HEK293 (cell line): ENCODE measurements around the gene KITLG.
"Not testable (repeated sequence)": the region's sequence is repeated elsewhere in the genome, so short reads cannot be mapped to it uniquely, and the experiment has no call there.

Experiments
- CTCF ChIA-PET: fragments of 350-600 bp; formaldehyde crosslinking; extraction: SDS; loops from one replicate; lab custom pipeline; 2021; ENCODE audit warnings: antibody characterized with exemption; lab: Yijun Ruan, JAX
- POLR2A ChIA-PET: fragments of 300-600 bp; formaldehyde crosslinking; extraction: SDS; loops from one replicate; lab custom pipeline; 2020; ENCODE audit warnings: antibody characterized with exemption, inconsistent platforms; lab: Yijun Ruan, JAX
- H3K27ac ChIP-seq: fragments of 200-500 bp; sonication (Bioruptor generic); 2 replicates; pipeline ENCODE4 v1.5.1; 2014; ENCODE audit warnings: low read depth, low read length, control low read depth, inconsistent platforms; ENCODE audit errors: extremely low read depth
- H3K36me3 ChIP-seq, 2 experiments: fragments of 200-500 bp in 1 of 2; sonication (Bioruptor generic) in 1 of 2; 1 replicate in 1 of 2; 2 replicates in 1 of 2; pipeline ENCODE4 v1.5.1; 2014 to 2017; ENCODE audit warnings: inconsistent platforms in 2 of 2, low read length in 2 of 2; ENCODE audit not compliant: control insufficient read depth in 2 of 2, insufficient read depth in 1 of 2
- H3K4me1 ChIP-seq: fragments of 200-500 bp; sonication (Bioruptor generic); 2 replicates; pipeline ENCODE4 v1.5.1; 2014; ENCODE audit warnings: mild to moderate bottlenecking, low read length, inconsistent platforms; ENCODE audit not compliant: control insufficient read depth, insufficient read depth
- H3K4me3 ChIP-seq: 2 replicates; pipeline ENCODE4 v1.5.1; 2011; ENCODE audit warnings: low read depth, mild to moderate bottlenecking, control low read depth, low read length, moderate library complexity
- H3K9me3 ChIP-seq: fragments of 200-500 bp; sonication (Bioruptor generic); 2 replicates; pipeline ENCODE4 v1.5.1; 2014; ENCODE audit warnings: low read depth, low read length, inconsistent platforms; ENCODE audit not compliant: control insufficient read depth, insufficient read depth
- GLI2 ChIP-seq: fragments of 450-650 bp; formaldehyde crosslinking; IDR thresholded peaks from 2 replicates; pipeline ENCODE4; 2017; ENCODE audit warnings: missing biosample characterization, missing genetic modification characterization, low read depth, borderline replicate concordance
- OSR2 ChIP-seq: fragments of 450-650 bp; formaldehyde crosslinking; IDR thresholded peaks from 2 replicates; pipeline ENCODE4 v1.5.1; 2016; ENCODE audit warnings: missing biosample characterization, missing genetic modification characterization
- REPIN1 ChIP-seq: fragments of 450-650 bp; formaldehyde crosslinking; IDR thresholded peaks from 2 replicates; pipeline ENCODE4 v1.5.1; 2017; ENCODE audit warnings: missing biosample characterization, missing genetic modification characterization, low read depth
- SALL2 ChIP-seq: fragments of 450-650 bp; formaldehyde crosslinking; IDR thresholded peaks from 2 replicates; pipeline ENCODE4 v1.5.0; 2017; ENCODE audit warnings: missing biosample characterization, mild to moderate bottlenecking, missing genetic modification characterization, borderline replicate concordance
- ZBTB20 ChIP-seq: fragments of 450-650 bp; formaldehyde crosslinking; IDR thresholded peaks from 2 replicates; pipeline ENCODE4 v1.5.1; 2016; ENCODE audit warnings: missing biosample characterization, missing genetic modification characterization
- ZBTB21 ChIP-seq: fragments of 450-650 bp; formaldehyde crosslinking; IDR thresholded peaks from 2 replicates; pipeline ENCODE4 v1.5.1; 2017; ENCODE audit warnings: missing biosample characterization, missing genetic modification characterization
- ZNF311 ChIP-seq: fragments of 450-650 bp; formaldehyde crosslinking; IDR thresholded peaks from 2 replicates; pipeline ENCODE4 v1.5.1; 2017; ENCODE audit warnings: missing biosample characterization, missing genetic modification characterization, borderline replicate concordance
- ZNF366 ChIP-seq: fragments of 450-650 bp; formaldehyde crosslinking; conservative IDR thresholded peaks from 2 replicates; pipeline ENCODE4 v1.5.1; 2016; ENCODE audit warnings: missing biosample characterization, missing genetic modification characterization
- ZNF48 ChIP-seq: fragments of 450-650 bp; formaldehyde crosslinking; IDR thresholded peaks from 2 replicates; pipeline ENCODE4 v1.5.1; 2016; ENCODE audit warnings: missing biosample characterization, missing genetic modification characterization
- ZNF510 ChIP-seq: fragments of 450-650 bp; formaldehyde crosslinking; IDR thresholded peaks from 2 replicates; pipeline ENCODE4 v1.5.1; 2018; ENCODE audit warnings: mild to moderate bottlenecking, missing genetic modification characterization, missing biosample characterization; ENCODE audit not compliant: insufficient replicate concordance
- ZNF530 ChIP-seq: fragments of 450-650 bp; formaldehyde crosslinking; IDR thresholded peaks from 2 replicates; pipeline ENCODE4 v1.5.1; 2016; ENCODE audit warnings: low read depth, missing biosample characterization, missing genetic modification characterization
- ZNF549 ChIP-seq: fragments of 450-650 bp; IDR thresholded peaks from 2 replicates; pipeline ENCODE4 v1.5.1; 2018; ENCODE audit warnings: missing biosample characterization, missing genetic modification characterization, mild to moderate bottlenecking, inconsistent platforms, moderate library complexity
- ZNF596 ChIP-seq: fragments of 450-650 bp; IDR thresholded peaks from 2 replicates; pipeline ENCODE4 v1.5.0; 2018; ENCODE audit warnings: missing biosample characterization, mild to moderate bottlenecking, missing genetic modification characterization, moderate library complexity
- ZNF654 ChIP-seq: fragments of 450-650 bp; formaldehyde crosslinking; IDR thresholded peaks from 2 replicates; pipeline ENCODE4 v1.5.1; 2016; ENCODE audit warnings: low read depth, missing biosample characterization, missing genetic modification characterization
- ZNF792 ChIP-seq: fragments of 450-650 bp; formaldehyde crosslinking; IDR thresholded peaks from 2 replicates; pipeline ENCODE4 v1.5.1; 2016; ENCODE audit warnings: missing biosample characterization, missing genetic modification characterization
- ZNF843 ChIP-seq: fragments of 450-650 bp; formaldehyde crosslinking; IDR thresholded peaks from 2 replicates; pipeline ENCODE4 v1.5.1; 2016; ENCODE audit warnings: missing biosample characterization, missing genetic modification characterization
- TF ChIP-seq, protein P1 (sequence below): fragments of 450-650 bp; formaldehyde crosslinking; conservative IDR thresholded peaks from 2 replicates; pipeline ENCODE4 v1.5.1; 2016; ENCODE audit warnings: low read depth, missing biosample characterization, missing genetic modification characterization
- TF ChIP-seq, protein P2 (sequence below): IDR thresholded peaks from 2 replicates; pipeline ENCODE4 v1.6.1; 2011; ENCODE audit warnings: mild to moderate bottlenecking, low read depth, low read length, borderline replicate concordance
- TF ChIP-seq, protein P3 (sequence below): fragments of 450-650 bp; formaldehyde crosslinking; IDR thresholded peaks from 2 replicates; pipeline ENCODE4 v1.5.1; 2016; ENCODE audit warnings: missing biosample characterization, missing genetic modification characterization
- TF ChIP-seq, protein P4 (sequence below): fragments of 450-650 bp; formaldehyde crosslinking; IDR thresholded peaks from 2 replicates; pipeline ENCODE4 v1.5.1; 2017; ENCODE audit warnings: missing biosample characterization, missing genetic modification characterization

Gene KITLG

DNA sequence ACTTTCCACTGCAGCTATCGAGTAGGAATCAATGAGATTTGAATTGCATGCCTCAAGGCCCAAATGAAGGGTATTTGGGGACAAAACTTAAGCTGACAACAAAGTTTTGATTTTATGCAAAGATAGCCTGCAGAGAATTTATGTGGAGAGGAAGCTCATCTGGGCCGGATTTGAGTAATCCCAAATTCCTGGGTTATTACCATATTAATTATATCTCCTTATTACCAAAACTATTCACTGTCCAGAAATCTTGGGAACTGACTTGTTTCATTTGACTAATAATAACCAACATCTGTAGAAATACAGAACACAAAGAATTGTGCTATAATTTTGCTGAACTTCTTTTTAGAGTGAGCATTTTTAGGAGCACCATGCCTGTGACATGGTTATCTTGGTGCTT lies 70.4 kb downstream of the KITLG start:
- H3K36me3 ChIP-seq = peaks cover 0 to 14% of the 10 kb centered on the region in 2 experiments; a peak in 1 of 3 replicates
- ChIA-PET CTCF (interaction anchor here (0.5 to 0.9 kb wide), 3 partner anchors 56 to 510 kb away, joined by 3 read pairs; no protein-coding TSS in a partner anchor), POLR2A (no interaction called here)
- H3K4me3 ChIP-seq = no peak overlapping the region
- H3K9me3 ChIP-seq = no peaks in the 10 kb centered on the region
- TF ChIP-seq ZNF48 = no peak
- no peak for TF ChIP-seq ZNF311
- TF ChIP-seq ZNF792 = no peak
- no peak for TF ChIP-seq ZBTB21 (tag by site-specific recombination)
- TF ChIP-seq GLI2 (tag by site-specific recombination) = no peak
- H3K4me1 ChIP-seq = no peaks in the 10 kb centered on the region
- H3K27ac ChIP-seq = no peak overlapping the region

DNA sequence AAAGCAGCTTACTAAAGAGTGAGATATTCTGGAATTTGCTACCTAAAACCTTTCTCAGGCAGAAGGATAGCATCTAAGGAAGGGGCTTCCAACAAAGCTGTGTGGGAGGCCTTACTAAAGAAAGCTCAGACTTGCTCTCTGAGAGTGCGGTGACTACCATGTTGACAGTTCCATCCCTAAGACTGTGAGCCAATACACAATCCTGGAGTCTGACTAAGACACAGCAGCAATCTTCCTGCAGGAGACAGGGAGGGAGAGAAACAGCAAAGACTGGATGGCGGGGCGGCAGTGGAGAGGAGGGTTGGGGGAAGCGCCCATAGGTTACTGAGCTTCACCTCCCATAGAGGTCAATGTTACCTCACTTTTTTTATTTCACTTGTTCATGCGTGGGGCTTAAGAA lies 70.9 kb downstream of the KITLG start:
- no peak overlapping the region for H3K27ac ChIP-seq
- H3K4me1 ChIP-seq = no peaks in the 10 kb centered on the region
- POLR2A ChIA-PET = no interaction called here
- TF ChIP-seq, protein P1, sequence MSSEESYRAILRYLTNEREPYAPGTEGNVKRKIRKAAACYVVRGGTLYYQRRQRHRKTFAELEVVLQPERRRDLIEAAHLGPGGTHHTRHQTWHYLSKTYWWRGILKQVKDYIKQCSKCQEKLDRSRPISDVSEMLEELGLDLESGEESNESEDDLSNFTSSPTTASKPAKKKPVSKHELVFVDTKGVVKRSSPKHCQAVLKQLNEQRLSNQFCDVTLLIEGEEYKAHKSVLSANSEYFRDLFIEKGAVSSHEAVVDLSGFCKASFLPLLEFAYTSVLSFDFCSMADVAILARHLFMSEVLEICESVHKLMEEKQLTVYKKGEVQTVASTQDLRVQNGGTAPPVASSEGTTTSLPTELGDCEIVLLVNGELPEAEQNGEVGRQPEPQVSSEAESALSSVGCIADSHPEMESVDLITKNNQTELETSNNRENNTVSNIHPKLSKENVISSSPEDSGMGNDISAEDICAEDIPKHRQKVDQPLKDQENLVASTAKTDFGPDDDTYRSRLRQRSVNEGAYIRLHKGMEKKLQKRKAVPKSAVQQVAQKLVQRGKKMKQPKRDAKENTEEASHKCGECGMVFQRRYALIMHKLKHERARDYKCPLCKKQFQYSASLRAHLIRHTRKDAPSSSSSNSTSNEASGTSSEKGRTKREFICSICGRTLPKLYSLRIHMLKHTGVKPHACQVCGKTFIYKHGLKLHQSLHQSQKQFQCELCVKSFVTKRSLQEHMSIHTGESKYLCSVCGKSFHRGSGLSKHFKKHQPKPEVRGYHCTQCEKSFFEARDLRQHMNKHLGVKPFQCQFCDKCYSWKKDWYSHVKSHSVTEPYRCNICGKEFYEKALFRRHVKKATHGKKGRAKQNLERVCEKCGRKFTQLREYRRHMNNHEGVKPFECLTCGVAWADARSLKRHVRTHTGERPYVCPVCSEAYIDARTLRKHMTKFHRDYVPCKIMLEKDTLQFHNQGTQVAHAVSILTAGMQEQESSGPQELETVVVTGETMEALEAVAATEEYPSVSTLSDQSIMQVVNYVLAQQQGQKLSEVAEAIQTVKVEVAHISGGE (tag by site-specific recombination) = no peak
- TF ChIP-seq OSR2 (tag by site-specific recombination) = no peak
- no peak for TF ChIP-seq ZNF549 (tag by site-specific recombination)
- no peak for TF ChIP-seq ZNF654 (tag by site-specific recombination)
- no peak for TF ChIP-seq REPIN1 (tag by site-specific recombination)
- no peak for TF ChIP-seq ZNF510
- no peak for TF ChIP-seq ZNF843 (tag by site-specific recombination)
- TF ChIP-seq, protein P2, sequence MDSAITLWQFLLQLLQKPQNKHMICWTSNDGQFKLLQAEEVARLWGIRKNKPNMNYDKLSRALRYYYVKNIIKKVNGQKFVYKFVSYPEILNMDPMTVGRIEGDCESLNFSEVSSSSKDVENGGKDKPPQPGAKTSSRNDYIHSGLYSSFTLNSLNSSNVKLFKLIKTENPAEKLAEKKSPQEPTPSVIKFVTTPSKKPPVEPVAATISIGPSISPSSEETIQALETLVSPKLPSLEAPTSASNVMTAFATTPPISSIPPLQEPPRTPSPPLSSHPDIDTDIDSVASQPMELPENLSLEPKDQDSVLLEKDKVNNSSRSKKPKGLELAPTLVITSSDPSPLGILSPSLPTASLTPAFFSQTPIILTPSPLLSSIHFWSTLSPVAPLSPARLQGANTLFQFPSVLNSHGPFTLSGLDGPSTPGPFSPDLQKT = no peak
- TF ChIP-seq ZNF366 (tag by site-specific recombination) = no peak
- TF ChIP-seq, all 188 proteins: peak for 0
- CTCF ChIA-PET = interaction anchor here (0.9 kb wide), 1 partner anchor 296 kb away, joined by 3 read pairs; no protein-coding TSS in a partner anchor
- H3K4me3 ChIP-seq = no peak overlapping the region
- H3K36me3 ChIP-seq = peaks cover 0 to 14% of the 10 kb centered on the region in 2 experiments; a peak in 1 of 3 replicates
- H3K9me3 ChIP-seq = no peaks in the 10 kb centered on the region

DNA sequence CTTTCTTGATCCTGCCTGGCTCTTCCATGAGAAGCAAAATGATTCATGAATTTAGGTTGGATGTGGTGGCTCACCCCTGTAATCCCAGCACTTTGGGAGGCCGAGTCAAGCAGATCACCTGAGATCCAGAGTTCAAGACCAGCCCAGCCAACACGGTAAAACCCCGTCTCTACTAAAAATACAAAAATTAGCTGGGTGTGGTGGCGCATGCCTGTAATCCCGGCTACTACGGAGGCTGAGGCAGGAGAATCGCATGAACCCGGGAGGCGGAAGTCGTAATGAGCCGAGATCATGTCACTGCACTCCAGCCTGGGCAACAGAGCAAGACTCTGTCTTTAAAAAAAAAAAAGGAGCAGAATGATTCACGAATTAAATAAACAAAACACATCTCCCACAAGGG lies 72.4 kb downstream of the KITLG start:
- H3K4me1 ChIP-seq, POLR2A ChIA-PET, H3K27ac ChIP-seq, H3K9me3 ChIP-seq, CTCF ChIA-PET, H3K4me3 ChIP-seq: not testable (repeated sequence)
- peaks cover 0 to 14% of the 10 kb centered on the region in 2 experiments; a peak in 1 of 3 replicates for H3K36me3 ChIP-seq

DNA sequence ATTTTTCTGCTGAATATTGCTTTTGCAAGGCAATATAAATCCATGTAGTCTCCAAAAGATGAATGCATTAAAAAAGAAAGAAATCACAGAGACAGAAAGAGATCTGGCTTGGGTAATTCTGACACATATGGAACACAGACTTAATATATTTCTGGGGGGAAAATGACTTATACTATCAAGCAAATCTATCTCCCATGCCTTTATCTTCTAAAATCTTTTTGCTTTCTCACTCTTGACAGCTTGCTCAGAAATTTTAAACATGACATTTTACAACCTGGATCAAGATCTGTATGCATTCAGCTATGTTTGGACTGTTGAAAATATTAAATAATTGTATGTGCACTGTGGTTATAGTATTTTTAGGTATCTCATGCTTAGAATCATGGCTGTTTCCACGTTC lies 73.0 kb downstream of the KITLG start:
- Histone ChIP-seq H3K4me3 (no peak overlapping the region), H3K9me3 (no peaks in the 10 kb centered on the region), H3K4me1 (peaks cover 6% of the 10 kb centered on the region; the same call in 1 of the 2 replicates), H3K36me3 (peaks cover 0 to 14% of the 10 kb centered on the region in 2 experiments; a peak in 1 of 3 replicates), H3K27ac (no peak overlapping the region)
- ChIA-PET POLR2A (no interaction called here), CTCF (interaction anchor here (0.8 kb wide), 1 partner anchor 72 kb away, joined by 3 read pairs; no protein-coding TSS in a partner anchor)
- TF ChIP-seq ZNF596 (tag by site-specific recombination) = no peak
- TF ChIP-seq, protein P3, sequence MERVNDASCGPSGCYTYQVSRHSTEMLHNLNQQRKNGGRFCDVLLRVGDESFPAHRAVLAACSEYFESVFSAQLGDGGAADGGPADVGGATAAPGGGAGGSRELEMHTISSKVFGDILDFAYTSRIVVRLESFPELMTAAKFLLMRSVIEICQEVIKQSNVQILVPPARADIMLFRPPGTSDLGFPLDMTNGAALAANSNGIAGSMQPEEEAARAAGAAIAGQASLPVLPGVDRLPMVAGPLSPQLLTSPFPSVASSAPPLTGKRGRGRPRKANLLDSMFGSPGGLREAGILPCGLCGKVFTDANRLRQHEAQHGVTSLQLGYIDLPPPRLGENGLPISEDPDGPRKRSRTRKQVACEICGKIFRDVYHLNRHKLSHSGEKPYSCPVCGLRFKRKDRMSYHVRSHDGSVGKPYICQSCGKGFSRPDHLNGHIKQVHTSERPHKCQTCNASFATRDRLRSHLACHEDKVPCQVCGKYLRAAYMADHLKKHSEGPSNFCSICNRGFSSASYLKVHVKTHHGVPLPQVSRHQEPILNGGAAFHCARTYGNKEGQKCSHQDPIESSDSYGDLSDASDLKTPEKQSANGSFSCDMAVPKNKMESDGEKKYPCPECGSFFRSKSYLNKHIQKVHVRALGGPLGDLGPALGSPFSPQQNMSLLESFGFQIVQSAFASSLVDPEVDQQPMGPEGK (tag by site-specific recombination) = no peak
- no peak for TF ChIP-seq ZBTB20 (tag by site-specific recombination)
- TF ChIP-seq SALL2 (tag by site-specific recombination) = no peak
- TF ChIP-seq, protein P4, sequence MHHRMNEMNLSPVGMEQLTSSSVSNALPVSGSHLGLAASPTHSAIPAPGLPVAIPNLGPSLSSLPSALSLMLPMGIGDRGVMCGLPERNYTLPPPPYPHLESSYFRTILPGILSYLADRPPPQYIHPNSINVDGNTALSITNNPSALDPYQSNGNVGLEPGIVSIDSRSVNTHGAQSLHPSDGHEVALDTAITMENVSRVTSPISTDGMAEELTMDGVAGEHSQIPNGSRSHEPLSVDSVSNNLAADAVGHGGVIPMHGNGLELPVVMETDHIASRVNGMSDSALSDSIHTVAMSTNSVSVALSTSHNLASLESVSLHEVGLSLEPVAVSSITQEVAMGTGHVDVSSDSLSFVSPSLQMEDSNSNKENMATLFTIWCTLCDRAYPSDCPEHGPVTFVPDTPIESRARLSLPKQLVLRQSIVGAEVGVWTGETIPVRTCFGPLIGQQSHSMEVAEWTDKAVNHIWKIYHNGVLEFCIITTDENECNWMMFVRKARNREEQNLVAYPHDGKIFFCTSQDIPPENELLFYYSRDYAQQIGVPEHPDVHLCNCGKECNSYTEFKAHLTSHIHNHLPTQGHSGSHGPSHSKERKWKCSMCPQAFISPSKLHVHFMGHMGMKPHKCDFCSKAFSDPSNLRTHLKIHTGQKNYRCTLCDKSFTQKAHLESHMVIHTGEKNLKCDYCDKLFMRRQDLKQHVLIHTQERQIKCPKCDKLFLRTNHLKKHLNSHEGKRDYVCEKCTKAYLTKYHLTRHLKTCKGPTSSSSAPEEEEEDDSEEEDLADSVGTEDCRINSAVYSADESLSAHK = no peak
- no peak for TF ChIP-seq ZNF530
